H1 (cell line): ENCODE measurements around the gene ZNF423. TPM values are rescaled to one million over a fixed set of nuclear protein-coding genes. Genes with fewer than 3 reads are reported as not detected.

Experiments used
- CTCF ChIA-PET: fragments of 300-600 bp; sonication (Branson Sonifier 250); formaldehyde crosslinking; loops from one replicate; lab custom pipeline; 2021; ENCODE audit not compliant: partially characterized antibody; lab: Charles Lee
- POLR2A ChIA-PET: fragments of 300-600 bp; sonication (Branson Sonifier 250); formaldehyde crosslinking; loops from one replicate; lab custom pipeline; 2021; ENCODE audit warnings: inconsistent platforms; ENCODE audit not compliant: partially characterized antibody; lab: Charles Lee
- DNase-seq, 2 experiments: peaks; one replicate each; pipeline versions ENCODE4 v3.0.0 to v3.0.0-alpha.2; 2010 to 2022; ENCODE audit warnings: low spot score in 2 of 2, low read depth in 1 of 2, mixed read lengths in 1 of 2
- FAIRE-seq: peaks from 2 replicates; lab custom pipeline; 2011; peaks lifted over from hg19 to GRCh38; lab: Jason Lieb, UNC
- H2AFZ ChIP-seq: 2 replicates; pipeline ENCODE4 v1.8.1; 2012; ENCODE audit warnings: low read length, inconsistent platforms
- H2AK5ac ChIP-seq: 2 replicates; pipeline ENCODE4 v1.6.1; 2013; ENCODE audit warnings: low read depth, low read length
- H2BK120ac ChIP-seq: replicated peaks from 2 replicates; pipeline ENCODE3; 2013; ENCODE audit warnings: low read depth, low read length, inconsistent platforms
- H2BK12ac ChIP-seq: 2 replicates; pipeline ENCODE4 v1.6.1; 2013; ENCODE audit warnings: low read depth, low read length
- H2BK15ac ChIP-seq: 2 replicates; pipeline ENCODE4 v1.6.1; 2013; ENCODE audit warnings: low read length
- H2BK20ac ChIP-seq: 2 replicates; pipeline ENCODE4 v1.6.1; 2013; ENCODE audit warnings: low read length
- H2BK5ac ChIP-seq: 2 replicates; pipeline ENCODE4 v1.6.1; 2013; ENCODE audit warnings: low read depth, low read length
- H3K14ac ChIP-seq: 2 replicates; pipeline ENCODE4 v1.6.1; 2013; ENCODE audit warnings: inconsistent platforms; ENCODE audit not compliant: insufficient read length
- H3K18ac ChIP-seq: 2 replicates; pipeline ENCODE4 v1.6.1; 2013; ENCODE audit warnings: low read length; ENCODE audit errors: extremely low read depth
- H3K23ac ChIP-seq: 2 replicates; pipeline ENCODE4 v1.6.1; 2013; ENCODE audit warnings: inconsistent platforms; ENCODE audit not compliant: insufficient read length
- H3K23me2 ChIP-seq: 2 replicates; pipeline ENCODE4 v1.6.1; 2013; ENCODE audit warnings: low read depth, low read length
- H3K27ac ChIP-seq: 2 replicates; pipeline ENCODE4 v1.6.1; 2011; ENCODE audit warnings: low read depth, low read length, inconsistent platforms
- H3K27me3 ChIP-seq, 4 experiments: replicated peaks in 1 of 4; 1 replicate in 1 of 4; 2 replicates in 3 of 4; pipeline versions ENCODE4 v1.6.1 to v1.8.1; 2011 to 2013; ENCODE audit warnings: low read length in 3 of 4, mild to moderate bottlenecking in 3 of 4, inconsistent platforms in 2 of 4, mixed read lengths in 2 of 4, moderate library complexity in 1 of 4; ENCODE audit not compliant: control insufficient read depth in 3 of 4, insufficient read depth in 3 of 4; ENCODE audit errors: extremely low read depth in 1 of 4
- H3K36me3 ChIP-seq, 4 experiments: 2 replicates each; pipeline versions ENCODE4 v1.6.1 to v1.8.1; 2011 to 2013; ENCODE audit warnings: mild to moderate bottlenecking in 4 of 4, low read length in 3 of 4, moderate library complexity in 2 of 4, control low read depth in 1 of 4, inconsistent platforms in 1 of 4; ENCODE audit not compliant: insufficient read depth in 4 of 4, control insufficient read depth in 2 of 4
- H3K4ac ChIP-seq: replicated peaks from 2 replicates; pipeline ENCODE3; 2013; ENCODE audit warnings: low read length, low read depth, mixed read lengths, inconsistent platforms; ENCODE audit not compliant: insufficient read length
- H3K4me1 ChIP-seq, 4 experiments: replicated peaks in 1 of 4; 1 replicate in 1 of 4; 2 replicates in 3 of 4; pipeline versions ENCODE4 v1.6.1 to v1.8.1; 2011 to 2013; ENCODE audit warnings: low read length in 3 of 4, inconsistent platforms in 2 of 4, mixed read lengths in 1 of 4; ENCODE audit not compliant: insufficient read depth in 4 of 4, control insufficient read depth in 3 of 4
- H3K4me2 ChIP-seq, 2 experiments: 2 replicates each; pipeline versions ENCODE4 v1.6.1 to v1.8.1; 2011 to 2013; ENCODE audit warnings: low read depth in 2 of 2, low read length in 2 of 2, control low read depth in 1 of 2, inconsistent platforms in 1 of 2, mild to moderate bottlenecking in 1 of 2; ENCODE audit not compliant: insufficient read depth in 1 of 2
- H3K4me3 ChIP-seq, 4 experiments: fragments of 200-600, 300-600 bp in 1 of 4; sonication (generic), shearing (Covaris generic), sonication (Bioruptor Twin) in 1 of 4; 2 replicates each; pipeline versions ENCODE4 v1.5.1 to v1.8.1; 2011 to 2016; ENCODE audit warnings: low read length in 4 of 4, low read depth in 3 of 4, control low read depth in 2 of 4, inconsistent platforms in 2 of 4, mild to moderate bottlenecking in 2 of 4, mixed read lengths in 1 of 4, moderate library complexity in 1 of 4; ENCODE audit not compliant: insufficient read depth in 2 of 4; ENCODE audit errors: extremely low read depth in 1 of 4
- H3K56ac ChIP-seq: replicated peaks from 2 replicates; pipeline ENCODE3; 2013; ENCODE audit warnings: low read depth, mild to moderate bottlenecking, mixed read lengths, low read length, inconsistent platforms; ENCODE audit not compliant: insufficient read length
- H3K79me1 ChIP-seq: 2 replicates; pipeline ENCODE4 v1.6.1; 2013; ENCODE audit warnings: low read depth, low read length, control low read depth
- H3K79me2 ChIP-seq, 2 experiments: 2 replicates each; pipeline versions ENCODE4 v1.6.1 to v1.8.1; 2012 to 2013; ENCODE audit warnings: low read length in 2 of 2, mild to moderate bottlenecking in 2 of 2, inconsistent platforms in 1 of 2; ENCODE audit not compliant: insufficient read depth in 2 of 2, control insufficient read depth in 1 of 2
- H3K9ac ChIP-seq, 4 experiments: replicated peaks in 1 of 4; 1 replicate in 1 of 4; 2 replicates in 3 of 4; pipeline versions ENCODE4 v1.6.1 to v1.8.1; 2011 to 2013; ENCODE audit warnings: low read depth in 3 of 4, low read length in 3 of 4, control low read depth in 2 of 4, mild to moderate bottlenecking in 2 of 4, moderate library complexity in 2 of 4, inconsistent platforms in 1 of 4; ENCODE audit errors: extremely low read depth in 1 of 4
- H3K9me3 ChIP-seq, 2 experiments: 2 replicates each; pipeline versions ENCODE4 v1.6.1 to v1.8.1; 2012 to 2013; ENCODE audit warnings: mild to moderate bottlenecking in 2 of 2, moderate library complexity in 2 of 2, control low read depth in 1 of 2, inconsistent platforms in 1 of 2, low read depth in 1 of 2, low read length in 1 of 2, mixed read lengths in 1 of 2; ENCODE audit not compliant: insufficient read depth in 2 of 2
- H4K20me1 ChIP-seq, 2 experiments: replicated peaks in 1 of 2; 2 replicates each; pipeline versions ENCODE3 to v1.8.1; 2011 to 2013; ENCODE audit warnings: inconsistent platforms in 2 of 2, low read length in 2 of 2, mild to moderate bottlenecking in 1 of 2; ENCODE audit not compliant: insufficient read depth in 2 of 2, control insufficient read depth in 1 of 2
- H4K5ac ChIP-seq: 2 replicates; pipeline ENCODE4 v1.6.1; 2013; ENCODE audit warnings: low read length, low read depth, mixed read lengths, inconsistent platforms; ENCODE audit not compliant: insufficient read length
- H4K8ac ChIP-seq: 2 replicates; pipeline ENCODE4 v1.8.0; 2013; ENCODE audit warnings: mild to moderate bottlenecking, moderate library complexity, low read length, inconsistent platforms; ENCODE audit not compliant: insufficient read depth; ENCODE audit errors: extremely low read depth
- H4K91ac ChIP-seq: replicated peaks from 2 replicates; pipeline ENCODE3; 2013; ENCODE audit warnings: low read length, mixed read lengths, inconsistent platforms; ENCODE audit not compliant: insufficient read length
- BCL11A ChIP-seq, 2 experiments: IDR thresholded peaks; one replicate each; pipeline ENCODE4 v1.6.1; 2011; ENCODE audit warnings: low read depth in 2 of 2, low read length in 2 of 2, mild to moderate bottlenecking in 2 of 2
- HDAC2 ChIP-seq, 2 experiments: fragments of 300-600 bp in 1 of 2; sonication (generic) in 1 of 2; IDR thresholded peaks; 2 replicates each; pipeline ENCODE4 v1.6.1; 2011 to 2012; ENCODE audit warnings: low read depth in 2 of 2, low read length in 2 of 2, mild to moderate bottlenecking in 2 of 2, moderate library complexity in 2 of 2, borderline replicate concordance in 1 of 2, inconsistent platforms in 1 of 2
- RFX5 ChIP-seq: IDR thresholded peaks from 2 replicates; pipeline ENCODE4 v1.6.1; 2011; ENCODE audit warnings: low read depth, low read length, improper control_type of control experiment, borderline replicate concordance
- RNF2 ChIP-seq: fragments of 200-900, 300-1000 bp; sonication (generic); IDR thresholded peaks from 2 replicates; pipeline ENCODE4 v1.7.1; 2016; ENCODE audit warnings: borderline replicate concordance, low read depth, mild to moderate bottlenecking, antibody characterized with exemption, low read length; ENCODE audit not compliant: poor library complexity, severe bottlenecking; ENCODE audit errors: missing control alignments
- YY1 ChIP-seq: IDR thresholded peaks from 2 replicates; pipeline ENCODE4 v1.6.1; 2011; ENCODE audit warnings: low read depth, mild to moderate bottlenecking, low read length
- WGBS, 2 experiments: shearing (Covaris generic) in 1 of 2; methylation state at CpG; one replicate each; pipeline versions ENCODE4 v1.1.6 to v1.1.7; 2013 to 2015; ENCODE audit warnings: low lambda C conversion rate in 2 of 2, mixed read lengths in 2 of 2, inconsistent platforms in 1 of 2, low coverage in 1 of 2, missing lambda C conversion rate in 1 of 2; ENCODE audit not compliant: insufficient replicate concordance in 2 of 2, insufficient coverage in 1 of 2, insufficient read length in 1 of 2; ENCODE audit errors: extremely low coverage in 1 of 2, missing lambda C conversion rate in 1 of 2; 5-methylcytosine and 5-hydroxymethylcytosine counted together
- polyA plus RNA-seq, 7 experiments: library from polyadenylated mRNA; depleted of rRNA in 3 of 7; stranded (reverse) in 5 of 7; unstranded in 2 of 7; fragments of >200 nt in 5 of 7; fragments of 200-250 nt in 2 of 7; gene quantifications; 1 replicate in 5 of 7; 2 replicates in 1 of 7; 4 replicates in 1 of 7; pipeline versions ENCODE4 v1.2.1 to v1.2.3, GENCODE V29; 2011 to 2013; ENCODE audit warnings: missing spikeins in 2 of 7, mixed read lengths in 2 of 7
- total RNA-seq: library from RNA; stranded (reverse); fragmentation: NEBNext Ultra II Directional; extraction: Animal tissue kit (Norgen Biotek cat#: 25700); gene quantifications from 2 replicates; pipeline ENCODE4 v1.2.1, GENCODE V29; 2021
- TF ChIP-seq, protein P1 (sequence below): IDR thresholded peaks from 2 replicates; pipeline ENCODE4 v1.6.1; 2012; ENCODE audit warnings: low read length, inconsistent platforms
- TF ChIP-seq, protein P2 (sequence below): IDR thresholded peaks from 2 replicates; pipeline ENCODE4 v1.6.1; 2011; ENCODE audit warnings: low read length, improper control_type of control experiment

Gene ZNF423
- total and polyA plus RNA-seq, 2 of the 8 experiments (the other 6 are each of a cell fraction or from before 2014, with no cell fraction given): 38.2 to 52.3 TPM

DNA sequence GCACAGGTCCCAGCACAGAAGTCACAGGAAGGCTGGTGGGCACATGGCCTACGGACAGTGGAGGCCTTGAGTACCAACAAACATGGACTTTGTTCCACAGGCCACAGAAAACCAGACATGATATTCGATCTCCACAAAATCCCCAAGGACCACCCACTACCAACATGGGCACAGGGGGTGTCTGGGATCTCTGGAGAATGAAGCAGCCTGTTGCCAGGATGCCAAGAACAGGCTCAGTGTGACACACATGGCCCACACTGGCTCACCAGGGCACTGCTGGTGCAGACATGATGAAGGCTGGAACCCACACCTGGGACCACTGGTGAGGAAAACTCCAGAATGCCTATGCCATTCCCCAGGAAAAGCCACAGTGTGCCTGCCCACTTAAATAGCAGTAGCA lies 362.1 kb downstream of the ZNF423 start:
- Histone ChIP-seq H2BK12ac (no peak overlapping the region), H2BK20ac (no peak overlapping the region), H2BK15ac (no peak overlapping the region), H3K9me3 (no peaks in the 10 kb centered on the region), H2BK5ac (no peak overlapping the region), H2AK5ac (no peak overlapping the region), H4K91ac (no peak overlapping the region), H2AFZ (no peak overlapping the region), H3K9ac (no peak overlapping the region), H3K4me2 (no peak overlapping the region), H3K23me2 (no peaks in the 10 kb centered on the region; the same call in 1 of the 2 replicates), H3K23ac (no peak overlapping the region), H3K14ac (no peak overlapping the region), H3K4me3 (no peak overlapping the region), H3K36me3 (no peaks in the 10 kb centered on the region), H3K79me1 (no peaks in the 10 kb centered on the region), H3K4me1 (peaks cover 0 to 16% (median 5%) of the 10 kb centered on the region in 4 experiments; a peak in 6 of 7 replicates), H4K20me1 (peaks cover 2 to 5% of the 10 kb centered on the region in 2 experiments), H4K5ac (no peak overlapping the region), H3K27me3 (no peaks in the 10 kb centered on the region), H2BK120ac (no peak overlapping the region), H3K79me2 (no peaks in the 10 kb centered on the region), H4K8ac (no peak overlapping the region), H3K56ac (no peak overlapping the region), H3K4ac (no peak overlapping the region), H3K27ac (no peak overlapping the region), H3K18ac (no peak overlapping the region)
- CTCF ChIA-PET: interaction anchor here (0.6 to 1.8 kb wide), 7 partner anchors 11 to 653 kb away, joined by 3 to 10 read pairs (median 4); no protein-coding TSS in a partner anchor
- DNase-seq (no peak), FAIRE-seq (no peak)
- POLR2A ChIA-PET: no interaction called here
- TF ChIP-seq RNF2: no peak
- no peak for TF ChIP-seq BCL11A (IDR thresholded peaks at IDR 0.05; ENCODE audit: low read depth in 2 of 2, low read length in 2 of 2)
- TF ChIP-seq, protein P1, sequence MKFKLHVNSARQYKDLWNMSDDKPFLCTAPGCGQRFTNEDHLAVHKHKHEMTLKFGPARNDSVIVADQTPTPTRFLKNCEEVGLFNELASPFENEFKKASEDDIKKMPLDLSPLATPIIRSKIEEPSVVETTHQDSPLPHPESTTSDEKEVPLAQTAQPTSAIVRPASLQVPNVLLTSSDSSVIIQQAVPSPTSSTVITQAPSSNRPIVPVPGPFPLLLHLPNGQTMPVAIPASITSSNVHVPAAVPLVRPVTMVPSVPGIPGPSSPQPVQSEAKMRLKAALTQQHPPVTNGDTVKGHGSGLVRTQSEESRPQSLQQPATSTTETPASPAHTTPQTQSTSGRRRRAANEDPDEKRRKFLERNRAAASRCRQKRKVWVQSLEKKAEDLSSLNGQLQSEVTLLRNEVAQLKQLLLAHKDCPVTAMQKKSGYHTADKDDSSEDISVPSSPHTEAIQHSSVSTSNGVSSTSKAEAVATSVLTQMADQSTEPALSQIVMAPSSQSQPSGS: no peak
- no peak for TF ChIP-seq YY1
- TF ChIP-seq, protein P2, sequence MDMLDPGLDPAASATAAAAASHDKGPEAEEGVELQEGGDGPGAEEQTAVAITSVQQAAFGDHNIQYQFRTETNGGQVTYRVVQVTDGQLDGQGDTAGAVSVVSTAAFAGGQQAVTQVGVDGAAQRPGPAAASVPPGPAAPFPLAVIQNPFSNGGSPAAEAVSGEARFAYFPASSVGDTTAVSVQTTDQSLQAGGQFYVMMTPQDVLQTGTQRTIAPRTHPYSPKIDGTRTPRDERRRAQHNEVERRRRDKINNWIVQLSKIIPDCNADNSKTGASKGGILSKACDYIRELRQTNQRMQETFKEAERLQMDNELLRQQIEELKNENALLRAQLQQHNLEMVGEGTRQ: no peak
- TF ChIP-seq HDAC2 (IDR thresholded peaks at IDR 0.05; ENCODE audit: borderline replicate concordance in 1 of 2, low read depth in 2 of 2, low read length in 2 of 2): no peak
- TF ChIP-seq RFX5: no peak
- 95% methylated on average over 2 of the region's 2 CpGs; no CpG with 5 or more reads in 1 of the 2 experiments for WGBS, 2 experiments
